Measurements from ENCODE around the gene CHID1. TPM values are rescaled to one million over a fixed set of nuclear protein-coding genes. Genes with fewer than 3 reads are reported as not detected.

CHID1 gene
- total RNA-seq, 1 donor: 35.1 TPM

DNA sequence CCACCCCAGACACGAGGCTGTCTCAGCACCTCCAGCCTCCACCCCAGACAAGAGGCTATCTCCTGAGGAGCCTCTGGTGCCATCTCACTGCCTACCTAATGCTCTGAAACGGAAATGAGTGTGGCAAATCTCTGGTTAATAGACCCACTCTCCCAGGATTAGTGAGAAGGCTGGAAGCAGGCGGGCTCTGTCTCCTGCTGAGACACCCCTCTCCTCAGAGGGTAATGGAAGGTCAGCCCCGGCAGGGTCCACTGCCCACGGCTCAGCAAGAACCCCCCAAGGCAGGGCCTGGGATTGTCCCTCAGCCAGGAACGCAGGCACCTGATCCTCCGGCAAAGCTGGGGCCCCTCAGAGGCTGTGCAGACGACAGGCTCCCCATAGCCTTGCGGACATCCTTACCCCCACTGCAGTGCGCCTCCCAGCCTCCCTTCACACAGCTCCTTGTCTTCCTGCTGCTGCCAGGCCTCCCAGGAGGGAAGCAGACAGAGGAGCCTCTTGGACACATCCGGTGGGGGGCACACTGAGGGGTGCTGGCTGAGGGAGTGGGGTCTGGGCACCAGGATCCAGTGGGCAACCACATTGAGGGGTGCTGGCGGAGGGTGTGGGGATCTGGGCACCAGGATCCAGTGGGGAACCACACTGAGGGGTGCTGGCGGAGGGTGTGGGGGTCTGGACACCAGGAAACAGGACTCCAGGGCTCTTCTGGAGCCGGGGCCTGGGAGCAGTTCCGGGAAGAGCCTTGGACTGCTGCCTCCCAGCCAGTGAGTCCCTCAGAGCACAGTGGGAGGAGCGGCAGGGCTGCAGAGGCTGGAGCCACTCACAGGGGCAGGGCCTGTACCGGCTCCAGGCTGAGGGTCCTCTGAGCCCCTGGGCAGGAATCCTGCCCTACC, 13.1 kb downstream of the CHID1 start:
- TF ChIP-seq, protein P1, sequence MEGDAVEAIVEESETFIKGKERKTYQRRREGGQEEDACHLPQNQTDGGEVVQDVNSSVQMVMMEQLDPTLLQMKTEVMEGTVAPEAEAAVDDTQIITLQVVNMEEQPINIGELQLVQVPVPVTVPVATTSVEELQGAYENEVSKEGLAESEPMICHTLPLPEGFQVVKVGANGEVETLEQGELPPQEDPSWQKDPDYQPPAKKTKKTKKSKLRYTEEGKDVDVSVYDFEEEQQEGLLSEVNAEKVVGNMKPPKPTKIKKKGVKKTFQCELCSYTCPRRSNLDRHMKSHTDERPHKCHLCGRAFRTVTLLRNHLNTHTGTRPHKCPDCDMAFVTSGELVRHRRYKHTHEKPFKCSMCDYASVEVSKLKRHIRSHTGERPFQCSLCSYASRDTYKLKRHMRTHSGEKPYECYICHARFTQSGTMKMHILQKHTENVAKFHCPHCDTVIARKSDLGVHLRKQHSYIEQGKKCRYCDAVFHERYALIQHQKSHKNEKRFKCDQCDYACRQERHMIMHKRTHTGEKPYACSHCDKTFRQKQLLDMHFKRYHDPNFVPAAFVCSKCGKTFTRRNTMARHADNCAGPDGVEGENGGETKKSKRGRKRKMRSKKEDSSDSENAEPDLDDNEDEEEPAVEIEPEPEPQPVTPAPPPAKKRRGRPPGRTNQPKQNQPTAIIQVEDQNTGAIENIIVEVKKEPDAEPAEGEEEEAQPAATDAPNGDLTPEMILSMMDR (IDR thresholded peaks at IDR 0.05; ENCODE audit: insufficient read depth, low read length): no peak
- DNase-seq (ENCODE audit: low read depth): no peak
- no peak overlapping the region for H3K4me3 ChIP-seq (ENCODE audit: low read depth, low read length)

DNA sequence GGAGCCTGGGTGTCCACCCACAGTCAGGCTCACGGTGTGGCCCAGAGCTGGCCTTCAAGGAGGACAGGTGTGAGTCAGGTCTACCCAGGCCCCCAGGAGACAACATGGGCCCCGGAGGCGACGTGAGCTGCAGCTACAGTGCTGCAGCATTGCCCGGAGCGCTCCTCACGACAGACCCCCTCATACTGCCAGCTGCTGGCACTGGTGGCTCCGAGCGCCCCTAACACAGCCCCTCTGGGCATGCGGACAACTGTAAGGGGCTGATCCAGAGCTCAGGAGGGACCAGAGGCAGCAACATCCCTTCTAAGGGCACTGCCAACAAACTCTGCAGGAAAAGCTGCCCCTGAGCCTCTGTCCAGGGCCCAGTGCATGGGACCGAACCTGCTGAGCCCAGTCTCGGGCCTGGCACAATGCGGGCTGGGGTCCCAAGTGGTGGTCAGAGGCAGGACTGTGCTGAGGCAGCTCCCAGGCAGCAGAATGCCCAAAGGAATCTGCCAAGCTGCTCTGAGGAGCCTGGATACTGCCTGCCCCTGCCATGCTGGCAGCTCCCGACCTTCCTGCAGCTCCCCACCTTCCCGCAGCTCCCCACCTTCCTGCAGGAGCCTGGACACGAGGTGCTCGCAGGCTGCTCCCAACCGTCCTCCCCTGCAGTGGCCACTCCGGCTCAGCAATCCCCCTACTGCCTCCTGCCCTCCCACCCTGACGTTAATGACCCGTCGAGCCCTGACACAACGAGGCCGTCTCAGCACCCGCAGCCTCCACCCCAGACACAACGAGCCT, 15.1 kb downstream of the CHID1 start:
- TF ChIP-seq, protein P1 (IDR thresholded peaks at IDR 0.05; ENCODE audit: insufficient read depth, low read length): no peak
- no peak for DNase-seq (ENCODE audit: low read depth)
- H3K4me3 ChIP-seq (ENCODE audit: low read depth, low read length): no peak overlapping the region

DNA sequence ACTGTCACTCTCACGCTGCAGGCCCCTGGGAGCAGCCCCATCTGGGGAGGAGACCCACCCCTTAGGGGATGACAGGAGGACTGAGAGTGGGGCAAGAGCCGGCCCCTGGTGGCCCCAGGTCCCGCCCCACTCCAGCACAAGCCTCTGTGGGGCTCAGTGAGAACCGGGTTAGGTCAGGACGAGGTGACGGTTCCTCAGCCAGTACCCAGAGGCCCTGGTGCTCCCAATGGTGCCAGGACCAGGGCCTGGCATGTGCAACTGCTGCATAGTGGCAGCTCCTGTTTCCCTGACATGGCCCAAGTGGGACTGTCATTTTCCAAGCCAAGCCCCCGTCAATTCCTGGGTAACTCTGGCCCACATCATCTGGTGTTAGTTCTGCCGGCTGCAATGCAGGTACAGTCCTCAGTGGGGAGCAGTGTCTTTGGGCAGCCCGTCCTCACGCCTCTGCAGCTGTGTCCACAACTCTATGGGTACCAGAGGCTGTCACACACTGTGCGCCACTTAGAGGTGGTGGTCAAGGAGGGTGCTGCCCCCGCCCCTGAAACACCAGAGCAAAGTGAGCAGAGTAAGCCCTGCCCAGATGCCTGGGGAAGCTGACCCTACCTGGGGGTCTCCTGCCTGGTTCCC, 15.9 kb downstream of the CHID1 start:
- TF ChIP-seq, protein P1 (IDR thresholded peaks at IDR 0.05; ENCODE audit: insufficient read depth, low read length): no peak
- no peak for DNase-seq (ENCODE audit: low read depth)
- H3K4me3 ChIP-seq (ENCODE audit: low read depth, low read length): no peak overlapping the region

DNA sequence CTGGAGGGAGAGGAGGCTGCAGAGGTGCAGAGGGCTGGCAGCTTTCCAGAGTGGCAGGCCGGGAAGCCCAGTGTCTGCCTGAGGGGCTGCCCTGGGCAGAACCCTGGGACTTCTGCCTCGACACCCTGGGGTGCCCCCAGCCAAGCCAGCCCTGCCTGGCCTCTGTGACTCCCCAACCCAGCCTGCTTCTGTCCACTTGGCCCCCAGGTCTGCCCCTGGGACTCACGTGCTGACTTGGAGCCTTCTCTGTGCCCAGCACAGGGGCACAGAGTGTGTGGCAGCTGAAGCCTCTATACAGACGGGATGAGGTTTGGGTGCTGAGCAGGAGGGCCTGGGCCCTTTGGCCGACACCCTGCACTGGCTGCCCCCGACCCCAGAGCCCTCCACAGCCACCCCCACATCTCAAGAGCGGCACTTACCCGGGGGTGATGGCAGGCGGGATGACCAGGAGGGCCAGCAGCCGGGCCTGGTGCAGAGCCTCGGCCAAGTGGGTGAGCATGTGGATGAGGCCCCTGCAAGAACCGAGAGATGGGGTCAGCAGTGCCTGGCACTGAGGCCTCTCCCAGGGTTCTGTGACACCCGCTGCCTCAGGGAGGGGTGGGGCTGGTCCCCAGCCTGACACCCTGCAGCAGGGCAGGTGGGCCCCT, 17.5 kb downstream of the CHID1 start:
- H3K4me3 ChIP-seq (ENCODE audit: low read depth, low read length): no peak overlapping the region
- TF ChIP-seq, protein P1 (IDR thresholded peaks at IDR 0.05; ENCODE audit: insufficient read depth, low read length): no peak
- DNase-seq (ENCODE audit: low read depth): no peak

DNA sequence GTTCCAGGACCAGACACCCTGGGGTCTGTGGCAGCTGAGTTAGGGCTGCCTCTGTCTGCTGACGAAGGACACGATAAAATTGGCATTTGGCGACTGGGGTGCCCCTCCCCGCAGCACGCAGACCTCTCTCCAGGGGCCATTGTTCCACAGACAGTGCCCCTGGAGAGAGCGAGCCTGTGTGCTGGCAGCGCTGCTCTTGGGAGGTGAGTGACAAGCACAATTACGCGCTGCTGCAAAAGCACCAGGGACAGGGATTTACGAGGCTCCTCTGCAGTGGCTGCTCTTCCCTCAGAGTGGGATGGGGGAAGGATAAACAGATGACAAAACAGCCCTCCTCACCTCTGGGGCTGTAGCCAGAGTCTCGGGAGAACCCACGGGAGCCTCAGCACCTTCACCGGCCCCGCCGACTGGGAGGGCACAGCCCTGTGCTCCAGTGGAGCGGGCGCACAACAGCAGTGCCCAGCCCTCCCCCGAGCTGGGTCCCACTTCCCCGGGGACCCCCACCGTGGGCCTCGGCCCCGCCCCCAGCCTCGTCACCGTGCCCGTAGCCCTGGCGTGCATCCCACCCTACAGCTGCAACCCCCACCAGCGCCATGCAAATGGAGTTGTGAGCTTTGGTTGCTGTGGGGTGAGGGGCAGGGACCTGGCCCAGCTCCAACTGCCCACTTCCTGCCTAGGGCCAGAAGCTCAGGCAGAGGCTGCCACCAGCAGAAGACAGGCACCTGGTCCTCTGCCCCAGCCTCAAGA, 19.6 kb downstream of the CHID1 start:
- no peak overlapping the region for H3K4me3 ChIP-seq (ENCODE audit: low read depth, low read length)
- DNase-seq (ENCODE audit: low read depth): no peak
- TF ChIP-seq, protein P1 (IDR thresholded peaks at IDR 0.05; ENCODE audit: insufficient read depth, low read length): no peak
